ENCODE measurements around the gene ZC3H18. TPM values are rescaled to one million over a fixed set of nuclear protein-coding genes. Genes with fewer than 3 reads are reported as not detected.
A peak's percentile ranks its signal among the peaks of the same experiment; 100 is the strongest.

Gene ZC3H18
- total RNA-seq, 1 donor from 2014 or later: 49.2 TPM

DNA sequence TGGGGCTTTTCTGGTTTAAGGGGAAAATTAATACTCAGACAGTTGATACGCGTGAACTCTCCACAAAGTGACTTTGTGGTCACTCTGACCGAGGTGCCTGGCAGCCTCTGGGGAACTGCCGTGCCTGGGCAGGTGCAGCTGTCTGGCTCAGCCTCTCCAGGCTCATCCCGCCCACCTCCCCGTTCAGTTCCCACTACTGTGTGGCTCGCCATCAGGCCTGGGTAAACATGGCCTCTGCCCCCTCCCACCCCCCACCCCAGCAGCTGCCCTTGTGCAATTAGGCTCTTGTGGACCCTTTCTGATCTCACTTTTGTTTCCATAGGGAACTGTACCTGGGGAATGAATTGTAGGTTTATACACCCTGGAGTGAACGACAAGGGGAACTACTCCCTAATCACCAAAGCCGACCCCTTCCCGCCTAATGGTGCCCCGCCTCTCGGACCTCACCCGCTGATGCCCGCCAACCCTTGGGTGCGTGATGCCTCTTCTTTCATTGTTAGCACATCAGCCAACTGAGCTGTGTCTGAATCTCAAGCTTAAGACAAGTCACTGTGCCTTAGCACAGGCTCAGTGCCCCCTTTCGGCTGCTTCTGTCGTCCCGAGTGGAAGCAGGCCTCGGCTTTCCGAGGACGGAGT is 27.8 kb downstream of the ZC3H18 start:
- Histone ChIP-seq H3K27ac (no peak overlapping the region), H3K36me3 (peaks cover 65% of the 10 kb centered on the region)
- TF ChIP-seq, protein P1, sequence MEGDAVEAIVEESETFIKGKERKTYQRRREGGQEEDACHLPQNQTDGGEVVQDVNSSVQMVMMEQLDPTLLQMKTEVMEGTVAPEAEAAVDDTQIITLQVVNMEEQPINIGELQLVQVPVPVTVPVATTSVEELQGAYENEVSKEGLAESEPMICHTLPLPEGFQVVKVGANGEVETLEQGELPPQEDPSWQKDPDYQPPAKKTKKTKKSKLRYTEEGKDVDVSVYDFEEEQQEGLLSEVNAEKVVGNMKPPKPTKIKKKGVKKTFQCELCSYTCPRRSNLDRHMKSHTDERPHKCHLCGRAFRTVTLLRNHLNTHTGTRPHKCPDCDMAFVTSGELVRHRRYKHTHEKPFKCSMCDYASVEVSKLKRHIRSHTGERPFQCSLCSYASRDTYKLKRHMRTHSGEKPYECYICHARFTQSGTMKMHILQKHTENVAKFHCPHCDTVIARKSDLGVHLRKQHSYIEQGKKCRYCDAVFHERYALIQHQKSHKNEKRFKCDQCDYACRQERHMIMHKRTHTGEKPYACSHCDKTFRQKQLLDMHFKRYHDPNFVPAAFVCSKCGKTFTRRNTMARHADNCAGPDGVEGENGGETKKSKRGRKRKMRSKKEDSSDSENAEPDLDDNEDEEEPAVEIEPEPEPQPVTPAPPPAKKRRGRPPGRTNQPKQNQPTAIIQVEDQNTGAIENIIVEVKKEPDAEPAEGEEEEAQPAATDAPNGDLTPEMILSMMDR (IDR thresholded peaks at IDR 0.05): no peak

DNA sequence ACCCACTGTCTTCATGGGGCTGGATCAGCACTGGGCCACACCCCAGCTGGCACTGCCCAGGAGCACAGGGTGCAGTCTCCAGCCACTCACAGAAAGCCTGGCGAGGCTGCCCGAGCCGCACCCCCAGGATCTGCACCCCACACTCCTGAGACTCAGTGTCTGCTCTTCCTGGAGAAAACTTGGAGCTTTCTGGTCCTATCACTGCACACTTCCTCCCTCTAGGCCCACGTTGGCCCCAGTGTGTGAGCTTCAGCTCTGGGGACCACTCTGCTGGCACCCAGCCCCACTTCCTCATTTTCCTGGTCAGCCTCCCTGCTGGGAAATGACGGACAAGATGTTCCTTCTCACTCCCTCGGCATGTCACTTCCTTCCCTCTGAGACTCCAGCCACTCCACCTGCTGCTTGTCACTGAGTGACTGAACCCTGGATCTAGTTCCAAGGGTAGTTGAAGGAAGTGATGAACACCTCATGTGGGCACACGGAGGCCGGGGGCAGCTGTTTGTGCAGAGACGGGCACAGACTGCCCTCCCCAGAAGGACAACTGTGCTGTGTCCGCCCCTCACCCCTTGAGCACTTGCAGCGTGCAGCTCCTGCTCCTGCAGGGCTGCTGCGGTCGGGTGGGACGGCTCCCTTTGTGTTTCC is 29.0 kb downstream of the ZC3H18 start:
- TF ChIP-seq, protein P1 (IDR thresholded peaks at IDR 0.05): no peak
- ATAC-seq (peak; percentile 74 to 88), DNase-seq (peak; percentile 88)
- peak overlapping the region; percentile 78 for H3K27ac ChIP-seq
- H3K27me3 ChIP-seq (ENCODE audit: low read depth): no peaks in the 10 kb centered on the region
- peaks cover 40% of the 10 kb centered on the region for H3K4me1 ChIP-seq
- no peak overlapping the region for H3K4me3 ChIP-seq
- H3K9me3 ChIP-seq: no peaks in the 10 kb centered on the region
- peaks cover 60% of the 10 kb centered on the region for H3K36me3 ChIP-seq
- intact Hi-C loops (cut with DNase I): no loop called here

More for the DNA sequence above, 27.8 kb downstream of the ZC3H18 start:
- H3K27me3 ChIP-seq (ENCODE audit: low read depth): no peaks in the 10 kb centered on the region
- ATAC-seq (no peak), DNase-seq (no peak)
- H3K4me1 ChIP-seq: peaks cover 40% of the 10 kb centered on the region
- intact Hi-C loops (cut with DNase I): no loop called here
- H3K9me3 ChIP-seq: no peaks in the 10 kb centered on the region
- H3K4me3 ChIP-seq: no peak overlapping the region

DNA sequence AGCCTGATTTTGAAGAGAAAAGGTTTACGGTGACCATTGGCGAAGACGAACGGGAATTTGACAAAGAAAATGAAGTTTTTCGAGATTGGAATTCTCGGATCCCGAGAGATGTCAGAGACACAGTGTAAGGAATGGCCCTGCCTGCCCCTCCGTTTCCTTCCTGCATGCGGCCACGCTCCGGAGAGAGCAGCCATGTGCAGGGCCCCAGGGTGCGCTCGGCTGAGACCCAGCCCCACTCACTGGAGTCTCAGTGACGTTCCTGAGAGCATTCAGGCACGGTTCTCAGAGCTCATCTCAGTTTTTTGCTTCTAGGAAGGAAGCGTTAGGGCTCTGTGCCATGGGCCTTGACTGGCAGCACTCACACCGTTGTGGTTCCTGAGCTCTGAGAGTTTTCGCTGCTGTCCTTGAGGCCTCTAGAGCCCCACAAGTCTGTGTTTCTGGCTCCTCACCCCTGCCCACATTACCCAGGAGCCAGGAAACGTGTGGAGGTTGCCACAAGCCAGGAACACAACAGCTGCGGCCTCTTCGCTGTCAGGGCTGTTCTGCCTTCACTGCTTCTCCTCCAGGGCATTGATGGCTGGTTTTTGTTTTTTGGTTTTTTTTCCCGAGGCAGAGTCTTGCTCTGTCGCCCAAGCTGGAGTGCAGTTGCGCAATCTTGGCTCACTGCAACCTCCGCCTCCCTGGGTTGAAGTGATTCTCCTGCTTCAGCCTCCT is 29.8 kb downstream of the ZC3H18 start:
- Histone ChIP-seq H3K27me3 (ENCODE audit: low read depth) (no peaks in the 10 kb centered on the region), H3K4me1 (peaks cover 40% of the 10 kb centered on the region), H3K9me3 (no peaks in the 10 kb centered on the region), H3K27ac (peak overlapping the region; percentile 78), H3K4me3 (no peak overlapping the region), H3K36me3 (peaks cover 62% of the 10 kb centered on the region)
- peak; percentile 77 for DNase-seq
- intact Hi-C loops (cut with DNase I): no loop called here
- ATAC-seq: peak in 1 of 2 donors; percentile 38
- TF ChIP-seq, protein P1 (IDR thresholded peaks at IDR 0.05): no peak

DNA sequence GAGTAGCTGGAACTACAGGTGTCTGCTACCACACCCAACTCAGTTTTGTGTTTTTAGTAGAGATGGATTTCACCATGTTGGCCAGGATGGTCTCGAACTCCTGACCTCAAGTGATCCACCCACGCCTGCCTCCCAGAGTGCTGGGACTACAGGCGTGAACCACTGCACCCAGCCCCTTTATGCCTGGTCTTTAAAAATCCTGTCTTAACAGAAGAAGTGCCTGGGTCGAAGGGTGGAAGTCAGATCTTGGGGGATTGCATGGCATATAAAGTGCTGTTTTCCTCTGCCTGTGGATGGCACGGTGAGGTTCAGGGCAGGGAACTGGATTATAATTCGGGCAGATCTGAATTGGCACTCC is 30.3 kb downstream of the ZC3H18 start:
- DNase-seq (no peak), ATAC-seq (no peak)
- Histone ChIP-seq H3K9me3 (no peaks in the 10 kb centered on the region), H3K36me3 (peaks cover 67% of the 10 kb centered on the region), H3K27me3 (ENCODE audit: low read depth) (no peaks in the 10 kb centered on the region), H3K4me3 (no peak overlapping the region), H3K4me1 (peaks cover 40% of the 10 kb centered on the region), H3K27ac (peak overlapping the region; percentile 78)
- intact Hi-C loops (cut with DNase I): no loop called here
- TF ChIP-seq, protein P1 (IDR thresholded peaks at IDR 0.05): no peak

DNA sequence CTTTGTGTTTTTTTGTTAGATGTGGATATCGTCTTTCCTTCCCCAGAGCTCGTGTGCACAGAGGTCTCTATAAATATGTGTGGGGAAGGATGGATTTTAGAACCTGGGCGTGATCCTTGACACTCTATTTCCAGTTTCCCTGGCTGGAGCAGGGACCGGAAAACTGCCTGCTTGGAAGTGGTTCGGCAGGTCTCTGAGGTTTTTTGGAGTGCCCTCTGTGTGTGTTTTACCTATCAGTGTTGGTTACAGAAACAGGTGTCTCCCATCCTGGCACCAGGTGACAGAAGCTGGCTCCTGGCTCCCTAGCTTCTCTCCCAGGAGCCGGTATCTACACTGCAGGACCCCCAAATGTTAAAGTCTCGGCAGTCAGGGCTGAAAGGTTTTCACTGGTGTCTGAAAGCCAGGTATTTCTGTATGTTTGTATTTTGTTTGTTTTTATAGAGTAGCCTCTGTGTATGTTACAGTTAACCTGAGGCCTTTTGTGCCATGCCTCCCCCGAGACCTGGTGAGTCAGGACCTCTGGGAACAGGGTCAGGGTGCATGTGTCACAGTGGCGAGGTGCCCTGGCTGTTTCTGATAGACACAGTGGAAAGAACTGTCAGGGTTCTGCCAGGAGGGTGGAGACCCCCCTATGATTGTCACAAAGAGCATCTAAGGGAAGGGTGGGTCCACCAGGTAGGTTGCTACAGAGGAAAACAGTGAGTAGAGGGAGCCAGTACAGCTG is 31.3 kb downstream of the ZC3H18 start:
- peaks cover 40% of the 10 kb centered on the region for H3K4me1 ChIP-seq
- H3K27ac ChIP-seq: peak overlapping the region; percentile 78
- H3K36me3 ChIP-seq: peaks cover 76% of the 10 kb centered on the region
- H3K27me3 ChIP-seq (ENCODE audit: low read depth): no peaks in the 10 kb centered on the region
- intact Hi-C loops (cut with DNase I): no loop called here
- H3K4me3 ChIP-seq: no peak overlapping the region
- peak; percentile 57 to 68 for ATAC-seq
- no peak for DNase-seq
- no peaks in the 10 kb centered on the region for H3K9me3 ChIP-seq
- TF ChIP-seq, protein P1 (IDR thresholded peaks at IDR 0.05): no peak

Measured in lower lobe of right lung (tissue), 2 donors.